Measurements from ENCODE around the gene SMIM44. TPM values are rescaled to one million over a fixed set of nuclear protein-coding genes. Genes with fewer than 3 reads are reported as not detected.
A peak's percentile ranks its signal among the peaks of the same experiment; 100 is the strongest.

Gene SMIM44
- total and polyA plus RNA-seq, 2 donors from 2014 or later = not detected

- H3K27me3 ChIP-seq (ENCODE audit: control insufficient read depth, insufficient read depth, low read length) = no peaks in the 10 kb centered on the region
- peak overlapping the region in 1 of 3 donors; percentile 61 for H3K9ac ChIP-seq (ENCODE audit: low read length in 3 of 3)
- no peak overlapping the region for H3K4me3 ChIP-seq (ENCODE audit: low read length in 3 of 3)
- FAIRE-seq (no peak), DNase-seq (peak; percentile 87 to 96 (median 91))
- H3K36me3 ChIP-seq (ENCODE audit: control insufficient read depth in 2 of 3, insufficient read depth in 3 of 3, low read length in 3 of 3) = peaks cover 2 to 13% (median 7%) of the 10 kb centered on the region in 3 donors
- H3K4me1 ChIP-seq (ENCODE audit: control insufficient read depth in 2 of 3, insufficient read depth in 2 of 3, low read depth in 1 of 3, low read length in 3 of 3) = peaks cover 0 to 33% (median 18%) of the 10 kb centered on the region in 3 donors
- H3K9me3 ChIP-seq (ENCODE audit: control insufficient read depth in 2 of 3, insufficient read depth in 1 of 3, low read length in 3 of 3) = no peaks in the 10 kb centered on the region
- intact Hi-C loops (cut with DNase I) = no loop called here
- peak overlapping the region; percentile 94 to 98 for H3K27ac ChIP-seq (ENCODE audit: low read depth in 2 of 2, low read length in 2 of 2)
- no peak for TF ChIP-seq CTCF (IDR thresholded peaks at IDR 0.05; ENCODE audit: borderline replicate concordance, extremely low read depth, insufficient read depth)
Observed at GRCh38 chr19:3459089-3459881, 24.0 kb downstream of the SMIM44 start.

- H3K4me3 ChIP-seq (ENCODE audit: low read length in 3 of 3) = no peak overlapping the region
- DNase-seq (peak in 2 of 5 donors; percentile 67 to 80), FAIRE-seq (no peak)
- H3K9me3 ChIP-seq (ENCODE audit: control insufficient read depth in 2 of 3, insufficient read depth in 1 of 3, low read length in 3 of 3) = no peaks in the 10 kb centered on the region
- no peaks in the 10 kb centered on the region for H3K27me3 ChIP-seq (ENCODE audit: control insufficient read depth, insufficient read depth, low read length)
- peak overlapping the region in 1 of 3 donors; percentile 61 for H3K9ac ChIP-seq (ENCODE audit: low read length in 3 of 3)
- H3K4me1 ChIP-seq (ENCODE audit: control insufficient read depth in 2 of 3, insufficient read depth in 2 of 3, low read depth in 1 of 3, low read length in 3 of 3) = peaks cover 0 to 33% (median 18%) of the 10 kb centered on the region in 3 donors
- peaks cover 2 to 20% (median 7%) of the 10 kb centered on the region in 3 donors for H3K36me3 ChIP-seq (ENCODE audit: control insufficient read depth in 2 of 3, insufficient read depth in 3 of 3, low read length in 3 of 3)
- peak overlapping the region; percentile 94 to 98 for H3K27ac ChIP-seq (ENCODE audit: low read depth in 2 of 2, low read length in 2 of 2)
- intact Hi-C loops (cut with DNase I) = no loop called here
- TF ChIP-seq CTCF (IDR thresholded peaks at IDR 0.05; ENCODE audit: borderline replicate concordance, extremely low read depth, insufficient read depth) = no peak
Observed at GRCh38 chr19:3458229-3459088, 24.8 kb downstream of the SMIM44 start.

GRCh38 chr19:3457528-3458228 lies 25.6 kb downstream of the SMIM44 start:
- H3K4me1 ChIP-seq (ENCODE audit: control insufficient read depth in 2 of 3, insufficient read depth in 2 of 3, low read depth in 1 of 3, low read length in 3 of 3) = peaks cover 0 to 33% (median 18%) of the 10 kb centered on the region in 3 donors
- TF ChIP-seq CTCF (IDR thresholded peaks at IDR 0.05; ENCODE audit: borderline replicate concordance, extremely low read depth, insufficient read depth) = no peak
- FAIRE-seq = no peak
- peak overlapping the region in 1 of 3 donors; percentile 61 for H3K9ac ChIP-seq (ENCODE audit: low read length in 3 of 3)
- H3K27me3 ChIP-seq (ENCODE audit: control insufficient read depth, insufficient read depth, low read length) = no peaks in the 10 kb centered on the region
- intact Hi-C loops (cut with DNase I) = no loop called here
- H3K36me3 ChIP-seq (ENCODE audit: control insufficient read depth in 2 of 3, insufficient read depth in 3 of 3, low read length in 3 of 3) = peaks cover 2 to 26% (median 12%) of the 10 kb centered on the region in 3 donors
- H3K4me3 ChIP-seq (ENCODE audit: low read length in 3 of 3) = no peak overlapping the region
- peak in 1 of 5 donors; percentile 64 for DNase-seq
- no peaks in the 10 kb centered on the region for H3K9me3 ChIP-seq (ENCODE audit: control insufficient read depth in 2 of 3, insufficient read depth in 1 of 3, low read length in 3 of 3)
- peak overlapping the region; percentile 94 to 98 for H3K27ac ChIP-seq (ENCODE audit: low read depth in 2 of 2, low read length in 2 of 2)

Data from kidney (tissue), 14 donors.